Neural cell (in vitro differentiated cells): ENCODE results near the gene DSG3. TPM values are rescaled to one million over a fixed set of nuclear protein-coding genes. Genes with fewer than 3 reads are reported as not detected.

ENCODE experiments used
- H2AFZ ChIP-seq: fragments of 200-600, 300-800 bp; sonication (generic), shearing (Covaris generic); 2 replicates; pipeline ENCODE4 v1.6.0; 2014; ENCODE audit warnings: low read depth, mild to moderate bottlenecking, antibody characterized with exemption, low read length, moderate library complexity
- H3F3A ChIP-seq: fragments of 200-600 bp; shearing (Covaris generic); 2 replicates; pipeline ENCODE4 v1.6.1; 2016; ENCODE audit warnings: mild to moderate bottlenecking, moderate library complexity, mixed read lengths, antibody characterized with exemption, low read length; ENCODE audit not compliant: insufficient read depth, poor library complexity, severe bottlenecking
- H3K27ac ChIP-seq: fragments of 200-600, 300-800 bp; sonication (generic), shearing (Covaris generic); 2 replicates; pipeline ENCODE4 v1.5.1; 2014; ENCODE audit warnings: mild to moderate bottlenecking, low read length, moderate library complexity
- H3K27me3 ChIP-seq: fragments of 300-800, 200-600 bp; sonication (generic), shearing (Covaris generic); 2 replicates; pipeline ENCODE4 v1.6.0; 2014; ENCODE audit warnings: mild to moderate bottlenecking, low read depth, low read length, moderate library complexity; ENCODE audit not compliant: insufficient read depth
- H3K36me3 ChIP-seq: fragments of 300-800, 200-600 bp; sonication (generic), shearing (Covaris generic); 2 replicates; pipeline ENCODE4 v1.5.1; 2014; ENCODE audit warnings: mild to moderate bottlenecking, antibody characterized with exemption, low read length, moderate library complexity; ENCODE audit not compliant: insufficient read depth
- H3K4me2 ChIP-seq: fragments of 300-800, 200-600 bp; sonication (generic), shearing (Covaris generic); 2 replicates; pipeline ENCODE4 v1.6.0; 2014; ENCODE audit warnings: mild to moderate bottlenecking, low read length
- H3K4me3 ChIP-seq: fragments of 300-800, 200-600 bp; sonication (generic), shearing (Covaris generic); 2 replicates; pipeline ENCODE4 v1.5.1; 2014; ENCODE audit warnings: mild to moderate bottlenecking, low read length, moderate library complexity
- H3K79me2 ChIP-seq: fragments of 200-600 bp; shearing (Covaris generic); replicated peaks from 2 replicates; pipeline ENCODE4 v1.6.0; 2014; ENCODE audit warnings: mild to moderate bottlenecking, low read length, moderate library complexity; ENCODE audit not compliant: insufficient read depth
- H3K9ac ChIP-seq: fragments of 300-800, 200-600 bp; sonication (generic), shearing (Covaris generic); 2 replicates; pipeline ENCODE4 v1.6.1; 2016; ENCODE audit warnings: mild to moderate bottlenecking, low read length, mixed read lengths
- H3K9me2 ChIP-seq: fragments of 200-600 bp; shearing (Covaris generic); 2 replicates; pipeline ENCODE4 v1.6.1; 2016; ENCODE audit warnings: mild to moderate bottlenecking, low read length, mixed read lengths; ENCODE audit not compliant: insufficient read depth
- H3K9me3 ChIP-seq: fragments of 200-600, 300-800 bp; sonication (generic), shearing (Covaris generic); 2 replicates; pipeline ENCODE4 v1.6.1; 2016; ENCODE audit warnings: mild to moderate bottlenecking, mixed run types, low read length, moderate library complexity, mixed read lengths
- H4K20me1 ChIP-seq: fragments of 200-600 bp; shearing (Covaris generic); 2 replicates; pipeline ENCODE4 v1.6.1; 2016; ENCODE audit warnings: mild to moderate bottlenecking, mixed run types; ENCODE audit not compliant: insufficient read depth
- CTCF ChIP-seq: fragments of 450-650 bp; IDR thresholded peaks from 2 replicates; pipeline ENCODE4 v1.5.1; 2014; ENCODE audit warnings: antibody characterized with exemption, mild to moderate bottlenecking, moderate library complexity; ENCODE audit not compliant: poor library complexity, severe bottlenecking
- EP300 ChIP-seq: fragments of 450-650 bp; conservative IDR thresholded peaks from 2 replicates; pipeline ENCODE4 v1.6.1; 2014; ENCODE audit warnings: antibody characterized with exemption, mild to moderate bottlenecking, moderate library complexity; ENCODE audit not compliant: poor library complexity, severe bottlenecking
- EZH2 ChIP-seq: fragments of 200-600, 300-800 bp; shearing (Covaris generic), sonication (generic); IDR thresholded peaks from 2 replicates; pipeline ENCODE4 v1.6.1; 2014; ENCODE audit warnings: antibody characterized with exemption, low read length, borderline replicate concordance, mild to moderate bottlenecking; ENCODE audit not compliant: insufficient read depth, poor library complexity, severe bottlenecking
- MXI1 ChIP-seq: fragments of 450-650 bp; conservative IDR thresholded peaks from 2 replicates; pipeline ENCODE4 v1.6.1; 2014; ENCODE audit warnings: antibody characterized with exemption, mild to moderate bottlenecking; ENCODE audit not compliant: poor library complexity, severe bottlenecking
- POLR2AphosphoS5 ChIP-seq: IDR thresholded peaks from 2 replicates; pipeline ENCODE4 v1.6.1; 2012
- RAD21 ChIP-seq: fragments of 450-650 bp; conservative IDR thresholded peaks from 2 replicates; pipeline ENCODE4 v1.6.1; 2014; ENCODE audit warnings: antibody characterized with exemption, mild to moderate bottlenecking, moderate library complexity
- REST ChIP-seq: IDR thresholded peaks from 2 replicates; pipeline ENCODE4 v1.6.1; 2012; ENCODE audit warnings: borderline replicate concordance
- SMC3 ChIP-seq: fragments of 450-650 bp; conservative IDR thresholded peaks from 2 replicates; pipeline ENCODE4 v1.6.1; 2014; ENCODE audit warnings: antibody characterized with exemption, mild to moderate bottlenecking, moderate library complexity; ENCODE audit not compliant: poor library complexity
- TAF1 ChIP-seq: IDR thresholded peaks from 2 replicates; pipeline ENCODE4 v1.6.1; 2012; ENCODE audit warnings: low read depth
- polyA plus RNA-seq: library from polyadenylated mRNA; depleted of rRNA; stranded (reverse); fragments of >200 nt; gene quantifications from 2 replicates; pipeline ENCODE4 v1.2.3, GENCODE V29; 2014

Gene DSG3
- polyA plus RNA-seq, 1 donor from 2014 or later = not detected

DNA sequence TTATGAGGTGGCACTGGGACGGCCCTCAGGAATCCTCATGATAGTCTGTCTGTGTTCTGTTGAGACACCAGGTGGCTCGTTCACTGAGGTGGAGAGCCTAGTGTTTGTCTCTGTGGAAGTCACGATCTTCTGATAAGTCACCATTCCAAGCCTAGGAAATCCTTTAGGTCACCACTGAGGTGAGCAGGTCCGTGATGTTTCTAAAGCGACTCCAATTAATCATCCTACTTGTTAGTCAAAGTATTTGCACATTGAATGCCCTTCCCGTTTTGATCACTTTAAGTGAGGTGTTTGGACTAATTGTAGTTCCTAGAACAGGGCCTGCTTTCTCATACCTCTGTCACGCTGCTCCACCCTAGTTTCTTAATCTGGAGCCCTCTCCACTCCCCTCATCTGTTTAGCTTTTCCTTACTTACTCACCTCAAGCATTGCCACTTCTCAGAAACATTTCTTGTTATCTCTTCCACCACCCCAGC is 28.0 kb upstream of the DSG3 start:
- H4K20me1 ChIP-seq = no peaks in the 10 kb centered on the region
- no peaks in the 10 kb centered on the region for H3K9me2 ChIP-seq
- TF ChIP-seq MXI1 = no peak
- TF ChIP-seq REST = no peak
- no peak for TF ChIP-seq POLR2AphosphoS5
- no peak for TF ChIP-seq EP300
- TF ChIP-seq EZH2 = no peak
- TF ChIP-seq CTCF = no peak
- TF ChIP-seq RAD21 = no peak
- no peak for TF ChIP-seq TAF1
- TF ChIP-seq SMC3 = no peak
- no peaks in the 10 kb centered on the region for H3F3A ChIP-seq
- no peaks in the 10 kb centered on the region for H3K36me3 ChIP-seq
- H3K27me3 ChIP-seq = no peaks in the 10 kb centered on the region
- no peaks in the 10 kb centered on the region for H3K9me3 ChIP-seq
- H2AFZ ChIP-seq = no peak overlapping the region
- no peak overlapping the region for H3K4me2 ChIP-seq
- H3K4me3 ChIP-seq = no peak overlapping the region
- H3K27ac ChIP-seq = no peak overlapping the region
- H3K79me2 ChIP-seq = no peaks in the 10 kb centered on the region
- H3K9ac ChIP-seq = no peak overlapping the region

GRCh38 chr18:31420032-31420431 is 27.5 kb upstream of the DSG3 start:
- no peaks in the 10 kb centered on the region for H3K36me3 ChIP-seq
- no peaks in the 10 kb centered on the region for H3K9me3 ChIP-seq
- H3K4me3 ChIP-seq = no peak overlapping the region
- TF ChIP-seq POLR2AphosphoS5 (no peak), TAF1 (no peak), REST (no peak), EP300 (no peak), RAD21 (no peak), SMC3 (no peak), CTCF (no peak), EZH2 (no peak)
- H3K9ac ChIP-seq = no peak overlapping the region
- H3K9me2 ChIP-seq = no peaks in the 10 kb centered on the region
- H3K79me2 ChIP-seq = no peaks in the 10 kb centered on the region
- no peak overlapping the region for H2AFZ ChIP-seq
- H3K27me3 ChIP-seq = no peaks in the 10 kb centered on the region
- H4K20me1 ChIP-seq = no peaks in the 10 kb centered on the region
- no peak overlapping the region for H3K4me2 ChIP-seq
- H3F3A ChIP-seq = no peaks in the 10 kb centered on the region
- H3K27ac ChIP-seq = no peak overlapping the region
